ENCODE measurements around the gene LRPAP1. TPM values are rescaled to one million over a fixed set of nuclear protein-coding genes. Genes with fewer than 3 reads are reported as not detected.

Gene LRPAP1
- total and polyA plus RNA-seq, 2 experiments from 2014 or later, result 63.0 to 82.5 TPM

DNA sequence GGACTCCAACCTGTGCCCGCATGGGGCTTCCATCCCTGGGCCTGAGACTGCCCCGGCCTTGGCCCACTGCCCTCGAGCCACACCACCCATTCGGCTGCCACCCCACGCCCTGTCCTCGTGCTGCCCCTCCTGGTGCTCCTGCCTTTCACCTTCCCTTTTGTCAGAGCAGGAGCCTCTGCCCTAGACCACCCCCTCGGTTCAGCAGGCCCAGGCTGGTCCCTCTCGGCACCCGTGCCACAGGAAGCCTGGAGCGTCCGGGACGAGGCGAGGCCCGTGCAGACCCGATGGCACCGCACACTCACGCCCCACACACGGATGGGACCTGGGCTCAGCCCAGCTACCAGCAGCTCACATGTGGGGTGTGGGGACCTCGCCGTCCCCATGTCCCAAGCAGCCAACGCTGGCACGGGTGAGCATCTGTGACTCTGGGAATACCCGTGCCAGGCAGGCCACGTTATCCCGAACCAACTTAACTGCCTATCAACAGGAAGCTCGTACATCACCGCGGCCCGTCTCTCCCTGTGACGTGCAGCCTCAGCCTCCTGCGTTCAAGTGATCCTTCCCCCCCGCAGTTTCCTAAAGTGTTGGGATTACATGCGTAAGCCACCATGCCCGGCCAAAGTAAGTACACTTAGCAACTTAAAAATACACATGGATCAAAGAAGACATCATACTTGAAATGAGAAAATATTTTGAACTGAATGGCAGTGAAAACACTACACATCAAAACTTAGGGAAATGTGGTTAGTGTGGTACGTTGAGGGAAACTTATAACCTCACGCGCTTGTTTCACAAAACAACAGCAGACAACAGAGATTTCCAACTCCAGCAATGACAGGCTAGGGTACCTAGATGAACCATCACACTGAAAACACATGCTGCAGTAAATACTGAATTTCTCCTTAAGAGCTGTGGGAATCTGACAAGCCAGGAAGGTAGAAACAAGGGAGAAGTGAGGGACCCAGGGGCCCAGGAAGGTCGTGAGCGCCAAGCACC is 29.0 kb downstream of the LRPAP1 start:
- H3K4me3 ChIP-seq, result no peak overlapping the region
- DNase-seq (ENCODE audit: low spot score), result no peak
- H3K9me3 Mint-ChIP-seq, result no peaks in the 10 kb centered on the region
- H3K9me2 ChIP-seq (ENCODE audit: insufficient read depth), result no peaks in the 10 kb centered on the region
- no peak overlapping the region; the same call in 2 of the 3 replicates for H3K4me3 Mint-ChIP-seq
- no peaks in the 10 kb centered on the region for H3K27me3 ChIP-seq (ENCODE audit: insufficient read depth)
- H3K27ac ChIP-seq (ENCODE audit: low read depth), result no peak overlapping the region
- 0 out of 2 replicates have a peak, but pooled peaks cover 14% of the 10 kb centered on the region for H3K36me3 ChIP-seq (ENCODE audit: insufficient read depth)
- H3K36me3 Mint-ChIP-seq (ENCODE audit: low read depth), result peaks cover 25% of the 10 kb centered on the region
- TF ChIP-seq EZH2phosphoT487 (IDR thresholded peaks at IDR 0.05; ENCODE audit: unreplicated experiment), result no peak
- no peak for TF ChIP-seq ZNF331 (CRISPR knock-in tag; IDR thresholded peaks at IDR 0.05; ENCODE audit: low read depth)
- TF ChIP-seq CREB1 (CRISPR knock-in tag; IDR thresholded peaks at IDR 0.05; ENCODE audit: low read depth), result no peak
- no peak for TF ChIP-seq ZNF114 (CRISPR knock-in tag; IDR thresholded peaks at IDR 0.05)
- TF ChIP-seq, protein P1, sequence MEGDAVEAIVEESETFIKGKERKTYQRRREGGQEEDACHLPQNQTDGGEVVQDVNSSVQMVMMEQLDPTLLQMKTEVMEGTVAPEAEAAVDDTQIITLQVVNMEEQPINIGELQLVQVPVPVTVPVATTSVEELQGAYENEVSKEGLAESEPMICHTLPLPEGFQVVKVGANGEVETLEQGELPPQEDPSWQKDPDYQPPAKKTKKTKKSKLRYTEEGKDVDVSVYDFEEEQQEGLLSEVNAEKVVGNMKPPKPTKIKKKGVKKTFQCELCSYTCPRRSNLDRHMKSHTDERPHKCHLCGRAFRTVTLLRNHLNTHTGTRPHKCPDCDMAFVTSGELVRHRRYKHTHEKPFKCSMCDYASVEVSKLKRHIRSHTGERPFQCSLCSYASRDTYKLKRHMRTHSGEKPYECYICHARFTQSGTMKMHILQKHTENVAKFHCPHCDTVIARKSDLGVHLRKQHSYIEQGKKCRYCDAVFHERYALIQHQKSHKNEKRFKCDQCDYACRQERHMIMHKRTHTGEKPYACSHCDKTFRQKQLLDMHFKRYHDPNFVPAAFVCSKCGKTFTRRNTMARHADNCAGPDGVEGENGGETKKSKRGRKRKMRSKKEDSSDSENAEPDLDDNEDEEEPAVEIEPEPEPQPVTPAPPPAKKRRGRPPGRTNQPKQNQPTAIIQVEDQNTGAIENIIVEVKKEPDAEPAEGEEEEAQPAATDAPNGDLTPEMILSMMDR (conservative IDR thresholded peaks at IDR 0.05; ENCODE audit: low read depth in 2 of 2), result no peak
- TF ChIP-seq NANOG (IDR thresholded peaks at IDR 0.05; ENCODE audit: borderline replicate concordance), result no peak
- TF ChIP-seq, protein P2, sequence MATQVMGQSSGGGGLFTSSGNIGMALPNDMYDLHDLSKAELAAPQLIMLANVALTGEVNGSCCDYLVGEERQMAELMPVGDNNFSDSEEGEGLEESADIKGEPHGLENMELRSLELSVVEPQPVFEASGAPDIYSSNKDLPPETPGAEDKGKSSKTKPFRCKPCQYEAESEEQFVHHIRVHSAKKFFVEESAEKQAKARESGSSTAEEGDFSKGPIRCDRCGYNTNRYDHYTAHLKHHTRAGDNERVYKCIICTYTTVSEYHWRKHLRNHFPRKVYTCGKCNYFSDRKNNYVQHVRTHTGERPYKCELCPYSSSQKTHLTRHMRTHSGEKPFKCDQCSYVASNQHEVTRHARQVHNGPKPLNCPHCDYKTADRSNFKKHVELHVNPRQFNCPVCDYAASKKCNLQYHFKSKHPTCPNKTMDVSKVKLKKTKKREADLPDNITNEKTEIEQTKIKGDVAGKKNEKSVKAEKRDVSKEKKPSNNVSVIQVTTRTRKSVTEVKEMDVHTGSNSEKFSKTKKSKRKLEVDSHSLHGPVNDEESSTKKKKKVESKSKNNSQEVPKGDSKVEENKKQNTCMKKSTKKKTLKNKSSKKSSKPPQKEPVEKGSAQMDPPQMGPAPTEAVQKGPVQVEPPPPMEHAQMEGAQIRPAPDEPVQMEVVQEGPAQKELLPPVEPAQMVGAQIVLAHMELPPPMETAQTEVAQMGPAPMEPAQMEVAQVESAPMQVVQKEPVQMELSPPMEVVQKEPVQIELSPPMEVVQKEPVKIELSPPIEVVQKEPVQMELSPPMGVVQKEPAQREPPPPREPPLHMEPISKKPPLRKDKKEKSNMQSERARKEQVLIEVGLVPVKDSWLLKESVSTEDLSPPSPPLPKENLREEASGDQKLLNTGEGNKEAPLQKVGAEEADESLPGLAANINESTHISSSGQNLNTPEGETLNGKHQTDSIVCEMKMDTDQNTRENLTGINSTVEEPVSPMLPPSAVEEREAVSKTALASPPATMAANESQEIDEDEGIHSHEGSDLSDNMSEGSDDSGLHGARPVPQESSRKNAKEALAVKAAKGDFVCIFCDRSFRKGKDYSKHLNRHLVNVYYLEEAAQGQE (IDR thresholded peaks at IDR 0.05; ENCODE audit: unreplicated experiment), result no peak
- TF ChIP-seq, protein P3, sequence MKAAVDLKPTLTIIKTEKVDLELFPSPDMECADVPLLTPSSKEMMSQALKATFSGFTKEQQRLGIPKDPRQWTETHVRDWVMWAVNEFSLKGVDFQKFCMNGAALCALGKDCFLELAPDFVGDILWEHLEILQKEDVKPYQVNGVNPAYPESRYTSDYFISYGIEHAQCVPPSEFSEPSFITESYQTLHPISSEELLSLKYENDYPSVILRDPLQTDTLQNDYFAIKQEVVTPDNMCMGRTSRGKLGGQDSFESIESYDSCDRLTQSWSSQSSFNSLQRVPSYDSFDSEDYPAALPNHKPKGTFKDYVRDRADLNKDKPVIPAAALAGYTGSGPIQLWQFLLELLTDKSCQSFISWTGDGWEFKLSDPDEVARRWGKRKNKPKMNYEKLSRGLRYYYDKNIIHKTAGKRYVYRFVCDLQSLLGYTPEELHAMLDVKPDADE (IDR thresholded peaks at IDR 0.05), result no peak
- TF ChIP-seq EZH2 (IDR thresholded peaks at IDR 0.05; ENCODE audit: low read depth, unreplicated experiment), result no peak
- no peak for TF ChIP-seq JUNB (IDR thresholded peaks at IDR 0.05; ENCODE audit: unreplicated experiment)
- no peak for TF ChIP-seq STAT1 (IDR thresholded peaks at IDR 0.05; ENCODE audit: unreplicated experiment)
- no peak for ATAC-seq
- H4K20me1 ChIP-seq (replicated peaks; ENCODE audit: insufficient read depth), result peaks cover 37% of the 10 kb centered on the region
- no peaks in the 10 kb centered on the region; the same call in 2 of the 3 replicates for H3K4me1 Mint-ChIP-seq
- peaks cover 10% of the 10 kb centered on the region; the same call in 1 of the 2 replicates for H3K79me2 ChIP-seq (replicated peaks; ENCODE audit: insufficient read depth)
- no peaks in the 10 kb centered on the region for H3F3A ChIP-seq (replicated peaks; ENCODE audit: low read depth)
- H2AFZ ChIP-seq, result no peak overlapping the region
- no peak overlapping the region for H3K4me2 ChIP-seq
- no peak overlapping the region for H3K27ac Mint-ChIP-seq
- H3K27me3 Mint-ChIP-seq (ENCODE audit: insufficient read depth, low read depth, poor library complexity), result peaks cover 8% of the 10 kb centered on the region
- H3K4me1 ChIP-seq (ENCODE audit: insufficient read depth), result no peaks in the 10 kb centered on the region
